Erythroblast (primary cell): Measurements from ENCODE around the gene NTRK1.

ENCODE experiments used
- DNase-seq, 2 experiments: peaks; one replicate each; lab custom pipeline; 2025; lab: John Stamatoyannopoulos, UW
- GATA1 ChIP-seq: IDR thresholded peaks from 2 replicates; pipeline ENCODE4 v1.6.1; 2011; ENCODE audit warnings: low read depth, mild to moderate bottlenecking, control low read depth, low read length, moderate library complexity
- POLR2A ChIP-seq: IDR thresholded peaks from 2 replicates; pipeline ENCODE4 v1.6.1; 2011; ENCODE audit warnings: mild to moderate bottlenecking, low read length

NTRK1 gene

GRCh38 chr1:156826630-156827029, 34.0 kb upstream of the NTRK1 start:
- TF ChIP-seq POLR2A (no peak), GATA1 (no peak)
- DNase-seq, result no peak

- no peak for TF ChIP-seq POLR2A
- no peak for TF ChIP-seq GATA1
- DNase-seq, result no peak
Observed at GRCh38 chr1:156828400-156829124, 32.1 kb upstream of the NTRK1 start.

GRCh38 chr1:156832434-156832833, 28.2 kb upstream of the NTRK1 start:
- TF ChIP-seq POLR2A (no peak), GATA1 (no peak)
- no peak for DNase-seq

GRCh38 chr1:156833603-156834002, 27.1 kb upstream of the NTRK1 start:
- DNase-seq, result no peak
- TF ChIP-seq POLR2A, result no peak
- TF ChIP-seq GATA1, result no peak

GRCh38 chr1:156834322-156834721, 26.3 kb upstream of the NTRK1 start:
- no peak for DNase-seq
- no peak for TF ChIP-seq GATA1
- no peak for TF ChIP-seq POLR2A

GRCh38 chr1:156836041-156836654, 24.5 kb upstream of the NTRK1 start:
- no peak for TF ChIP-seq GATA1
- no peak for TF ChIP-seq POLR2A
- DNase-seq, result no peak

- no peak for DNase-seq
- TF ChIP-seq POLR2A (no peak), GATA1 (no peak)
Observed at GRCh38 chr1:156836892-156837291, 23.8 kb upstream of the NTRK1 start.

DNA sequence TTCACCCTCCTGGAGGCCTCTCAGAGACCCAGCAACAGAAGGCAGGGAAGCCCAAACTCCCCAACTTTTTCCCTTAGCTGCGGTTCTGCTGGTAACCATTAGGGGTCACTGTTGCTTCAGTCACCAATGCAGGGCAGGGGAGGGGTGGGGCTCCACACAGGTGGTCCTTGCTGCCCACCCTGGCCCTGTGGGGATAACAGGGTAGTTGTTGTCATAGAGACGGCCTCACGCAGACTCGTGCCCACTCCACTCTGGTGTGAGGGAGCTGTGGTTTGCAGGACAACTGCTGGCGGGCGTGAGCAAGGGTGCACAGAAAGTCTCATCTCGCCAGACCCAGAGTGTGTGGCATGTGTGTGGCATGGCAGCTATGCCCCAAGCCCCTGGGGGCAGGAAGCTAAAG, 21.7 kb upstream of the NTRK1 start:
- DNase-seq, result peak; percentile 35 to 57
- no peak for TF ChIP-seq POLR2A
- TF ChIP-seq GATA1, result no peak

GRCh38 chr1:156839426-156840109, 21.1 kb upstream of the NTRK1 start:
- TF ChIP-seq GATA1 (no peak), POLR2A (no peak)
- no peak for DNase-seq

DNA sequence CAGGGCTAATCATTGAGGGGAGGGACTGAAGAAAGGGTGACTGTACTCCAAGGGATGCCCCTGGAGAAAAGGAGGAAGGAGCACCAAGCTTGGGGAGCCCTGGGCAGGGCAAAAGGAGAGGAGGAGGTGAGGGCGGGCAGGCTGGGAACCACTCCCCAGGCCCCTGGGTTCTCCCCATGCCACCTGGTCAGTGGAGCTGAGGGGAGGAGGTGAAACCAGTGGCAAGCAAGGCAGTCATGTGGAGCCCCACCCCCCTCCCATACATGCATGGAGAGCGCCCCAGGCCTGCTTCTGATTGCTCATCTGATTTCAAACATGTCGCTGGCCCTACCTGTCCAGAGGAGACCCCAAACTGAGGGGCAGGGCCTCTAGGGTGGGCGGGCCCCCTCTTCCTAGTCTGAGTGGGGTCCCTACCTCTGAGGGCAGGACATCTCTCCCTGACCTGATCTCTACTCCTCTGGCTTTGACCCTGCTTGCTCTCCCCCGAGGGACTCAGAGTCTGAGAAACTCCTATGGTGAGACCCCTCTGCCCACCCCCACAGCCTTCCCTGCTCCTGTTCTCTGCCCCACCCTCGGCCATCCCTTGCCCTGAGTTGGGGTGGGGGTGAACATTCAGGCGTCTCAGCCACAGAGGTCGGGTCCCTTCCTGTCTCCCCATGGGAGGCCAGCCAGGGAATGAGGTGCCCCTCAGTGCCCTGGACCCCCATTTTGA, 20.3 kb upstream of the NTRK1 start:
- TF ChIP-seq POLR2A (no peak), GATA1 (no peak)
- no peak for DNase-seq

- TF ChIP-seq POLR2A, result no peak
- no peak for TF ChIP-seq GATA1
- no peak for DNase-seq
Observed at GRCh38 chr1:156840898-156841279, 19.8 kb upstream of the NTRK1 start.

GRCh38 chr1:156841295-156841855, 19.3 kb upstream of the NTRK1 start:
- TF ChIP-seq POLR2A, result no peak
- TF ChIP-seq GATA1, result no peak
- no peak for DNase-seq

GRCh38 chr1:156842618-156843300, 17.9 kb upstream of the NTRK1 start:
- TF ChIP-seq GATA1 (no peak), POLR2A (no peak)
- DNase-seq, result no peak
